ENCODE results near the gene TM7SF2.

- TF ChIP-seq CTCF (IDR thresholded peaks at IDR 0.05): no peak
- TF ChIP-seq TP53 (CRISPR knock-in tag; IDR thresholded peaks at IDR 0.05): no peak
- TF ChIP-seq E2F4 (CRISPR knock-in tag; IDR thresholded peaks at IDR 0.05; ENCODE audit: borderline replicate concordance, low read depth): no peak
- no peak for TF ChIP-seq CBFB (CRISPR knock-in tag; IDR thresholded peaks at IDR 0.05; ENCODE audit: low read depth)
- no peak for TF ChIP-seq TEAD1 (CRISPR knock-in tag; IDR thresholded peaks at IDR 0.05)
- no peak for TF ChIP-seq CREM (CRISPR knock-in tag; IDR thresholded peaks at IDR 0.05)
- no peak for TF ChIP-seq ELF4 (CRISPR knock-in tag; IDR thresholded peaks at IDR 0.05; ENCODE audit: low read depth)
- no peak for TF ChIP-seq NFE2L1 (CRISPR knock-in tag; IDR thresholded peaks at IDR 0.05)
- TF ChIP-seq JUN (CRISPR knock-in tag; IDR thresholded peaks at IDR 0.05): no peak
- no peak for TF ChIP-seq PRDM15 (CRISPR knock-in tag; IDR thresholded peaks at IDR 0.05)
- no peak for TF ChIP-seq ZNF512 (CRISPR knock-in tag; IDR thresholded peaks at IDR 0.05; ENCODE audit: borderline replicate concordance)
- TF ChIP-seq NR2C2 (CRISPR knock-in tag; IDR thresholded peaks at IDR 0.05): no peak
- TF ChIP-seq AFF4 (CRISPR knock-in tag; IDR thresholded peaks at IDR 0.05; ENCODE audit: borderline replicate concordance): no peak
Observed at GRCh38 chr11:65119670-65119995, 8.0 kb downstream of the TM7SF2 start.
